Omental fat pad (tissue), 4 donors: ENCODE results near the gene IRX6. TPM values are rescaled to one million over a fixed set of nuclear protein-coding genes. Genes with fewer than 3 reads are reported as not detected.

Experiments used
- ATAC-seq: fragments of 150-250 bp; one replicate; pipeline ENCODE4 v1.9.1; 2016; ENCODE audit warnings: mild to moderate bottlenecking, moderate library complexity; ENCODE audit not compliant: low FRiP score
- DNase-seq: peaks from one replicate; pipeline ENCODE4 v3.0.0-alpha.2; 2019; ENCODE audit warnings: low spot score
- total RNA-seq, 4 donors: library from RNA; depleted of rRNA; stranded (reverse); fragments of >200 nt; gene quantifications; one replicate each; pipeline ENCODE4 v1.1.0, GENCODE V29; 2016
- TF ChIP-seq, protein P1 (sequence below), 3 donors: fragments of 450-650 bp; IDR thresholded peaks; one replicate each; pipeline ENCODE4 v1.5.1; 2016 to 2017; ENCODE audit warnings: antibody characterized with exemption in 3 of 3, mild to moderate bottlenecking in 3 of 3, moderate library complexity in 2 of 3

The IRX6 gene
- total RNA-seq, 4 donors from 2014 or later, result 1.1 to 34.0 (median 10.4) TPM

DNA sequence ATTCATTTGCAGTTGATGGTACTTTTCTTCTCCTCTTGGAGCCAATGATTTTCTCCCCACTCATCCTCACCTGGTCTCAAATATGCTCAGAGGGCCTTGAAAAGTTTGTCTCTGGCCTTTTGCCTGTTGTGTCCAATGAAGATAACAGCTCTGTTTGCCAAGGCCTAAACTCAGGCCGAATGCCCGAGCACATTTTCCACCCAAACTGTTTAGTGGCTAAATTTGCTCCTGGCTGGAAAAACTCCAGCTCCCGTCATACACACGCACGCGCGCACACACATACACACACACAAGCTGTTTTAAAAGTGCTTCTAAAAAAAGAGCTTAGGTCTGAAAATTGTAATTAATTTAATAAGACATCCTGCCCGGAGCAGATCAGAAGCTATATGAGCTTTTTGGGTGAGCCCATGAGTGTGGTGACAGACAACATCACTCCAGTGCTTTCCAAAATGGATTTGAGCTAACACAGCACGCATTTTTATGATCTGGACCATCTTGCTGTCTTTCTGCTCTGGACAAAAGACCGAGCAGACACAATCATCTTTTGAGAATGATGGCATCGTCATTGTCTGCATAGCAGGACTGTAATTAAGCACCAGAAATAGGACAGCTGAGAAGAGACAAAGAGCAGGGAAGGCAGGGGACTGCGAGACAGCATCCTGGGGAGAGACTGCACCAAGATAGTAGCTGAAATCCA is 48.9 kb downstream of the IRX6 start:
- DNase-seq, result no peak
- no peak for ATAC-seq
- TF ChIP-seq, protein P1, sequence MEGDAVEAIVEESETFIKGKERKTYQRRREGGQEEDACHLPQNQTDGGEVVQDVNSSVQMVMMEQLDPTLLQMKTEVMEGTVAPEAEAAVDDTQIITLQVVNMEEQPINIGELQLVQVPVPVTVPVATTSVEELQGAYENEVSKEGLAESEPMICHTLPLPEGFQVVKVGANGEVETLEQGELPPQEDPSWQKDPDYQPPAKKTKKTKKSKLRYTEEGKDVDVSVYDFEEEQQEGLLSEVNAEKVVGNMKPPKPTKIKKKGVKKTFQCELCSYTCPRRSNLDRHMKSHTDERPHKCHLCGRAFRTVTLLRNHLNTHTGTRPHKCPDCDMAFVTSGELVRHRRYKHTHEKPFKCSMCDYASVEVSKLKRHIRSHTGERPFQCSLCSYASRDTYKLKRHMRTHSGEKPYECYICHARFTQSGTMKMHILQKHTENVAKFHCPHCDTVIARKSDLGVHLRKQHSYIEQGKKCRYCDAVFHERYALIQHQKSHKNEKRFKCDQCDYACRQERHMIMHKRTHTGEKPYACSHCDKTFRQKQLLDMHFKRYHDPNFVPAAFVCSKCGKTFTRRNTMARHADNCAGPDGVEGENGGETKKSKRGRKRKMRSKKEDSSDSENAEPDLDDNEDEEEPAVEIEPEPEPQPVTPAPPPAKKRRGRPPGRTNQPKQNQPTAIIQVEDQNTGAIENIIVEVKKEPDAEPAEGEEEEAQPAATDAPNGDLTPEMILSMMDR (IDR thresholded peaks at IDR 0.05), result no peak

DNA sequence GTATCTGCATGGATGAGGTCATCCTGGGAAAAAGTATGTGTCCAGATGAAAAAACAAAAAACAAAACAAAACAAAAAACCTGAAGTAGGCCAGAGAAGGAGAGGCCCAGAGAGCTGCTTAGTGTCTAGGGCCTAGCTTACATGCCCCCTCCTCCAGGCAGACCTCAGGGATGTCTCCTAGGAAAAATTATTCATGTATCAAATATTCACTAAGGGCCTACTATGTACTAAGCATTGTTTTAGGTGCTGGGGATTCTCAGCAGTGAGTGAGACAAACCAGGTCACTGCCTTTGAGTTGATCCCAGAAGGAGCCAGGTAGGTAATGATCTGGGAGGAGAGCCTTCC is 49.5 kb downstream of the IRX6 start:
- TF ChIP-seq, protein P1 (IDR thresholded peaks at IDR 0.05), result no peak
- ATAC-seq (no peak), DNase-seq (no peak)

DNA sequence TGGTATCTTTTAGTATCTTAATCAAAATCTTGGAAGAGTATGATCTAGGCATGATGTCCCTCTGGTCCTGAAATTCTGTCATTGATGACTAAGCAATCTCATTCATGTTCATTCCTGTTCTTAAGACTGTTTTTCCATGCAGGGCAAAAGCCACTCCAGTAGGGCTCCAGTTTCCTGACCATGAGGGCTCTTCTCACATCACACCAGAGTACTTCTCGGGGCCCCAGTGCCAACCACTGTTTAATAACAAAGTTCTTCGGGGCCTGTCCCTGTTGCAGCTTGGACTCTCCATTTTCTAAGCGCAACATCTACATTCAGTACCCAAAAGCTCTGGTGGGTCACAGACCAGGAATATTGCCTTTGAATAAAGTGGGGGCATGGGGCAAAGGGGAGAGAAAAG is 52.0 kb downstream of the IRX6 start:
- TF ChIP-seq, protein P1 (IDR thresholded peaks at IDR 0.05), result no peak
- ATAC-seq (no peak), DNase-seq (no peak)

DNA sequence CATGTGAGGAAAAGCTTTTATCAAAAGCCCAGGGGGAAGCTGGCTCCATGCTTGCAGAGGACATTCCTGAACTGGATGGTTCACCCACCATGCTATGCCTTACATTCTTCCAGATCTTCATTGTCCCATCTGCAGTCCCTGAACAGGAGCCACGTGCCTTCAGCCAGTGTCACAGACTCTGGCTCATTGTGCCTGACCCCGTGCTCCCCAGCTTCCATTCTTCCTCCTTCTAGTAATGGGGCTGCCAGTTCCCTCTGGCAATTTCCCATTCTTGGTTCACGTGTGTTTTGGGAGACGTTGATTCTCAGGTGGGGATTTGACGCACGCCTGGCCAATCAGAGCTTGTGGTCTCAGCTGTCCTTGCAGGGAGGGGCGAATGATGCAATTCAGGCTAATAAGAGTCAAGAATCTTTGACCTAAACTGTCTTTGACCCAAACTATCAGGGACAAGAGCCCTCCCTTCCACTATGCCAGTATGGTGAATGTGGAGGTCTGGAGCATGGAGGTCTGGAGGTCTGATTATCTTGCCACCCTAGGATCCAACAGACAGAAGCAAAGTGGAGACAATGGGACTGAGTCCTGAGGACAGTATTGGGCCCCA is 52.7 kb downstream of the IRX6 start:
- DNase-seq, result no peak
- TF ChIP-seq, protein P1 (IDR thresholded peaks at IDR 0.05), result no peak
- no peak for ATAC-seq

DNA sequence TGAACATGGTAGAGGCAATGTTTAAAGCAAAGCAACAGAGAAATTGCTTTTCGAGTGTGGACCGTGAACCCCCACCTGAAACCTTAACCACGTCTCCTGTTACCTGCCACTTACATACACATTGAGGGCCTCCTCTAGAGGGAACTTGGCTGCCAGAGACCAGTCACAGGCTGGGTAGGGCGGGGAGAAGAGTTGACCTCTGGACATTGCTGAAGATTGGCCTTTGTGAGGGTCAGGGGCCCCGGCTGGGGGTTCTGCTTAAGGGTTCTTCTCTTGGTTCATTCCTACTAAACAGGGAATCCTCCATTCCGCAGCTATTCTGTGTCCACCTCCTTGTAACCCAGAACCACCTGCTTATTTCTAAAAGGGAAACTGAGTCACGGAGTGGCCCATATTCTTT is 53.8 kb downstream of the IRX6 start:
- ATAC-seq (no peak), DNase-seq (no peak)
- TF ChIP-seq, protein P1 (IDR thresholded peaks at IDR 0.05), result no peak

DNA sequence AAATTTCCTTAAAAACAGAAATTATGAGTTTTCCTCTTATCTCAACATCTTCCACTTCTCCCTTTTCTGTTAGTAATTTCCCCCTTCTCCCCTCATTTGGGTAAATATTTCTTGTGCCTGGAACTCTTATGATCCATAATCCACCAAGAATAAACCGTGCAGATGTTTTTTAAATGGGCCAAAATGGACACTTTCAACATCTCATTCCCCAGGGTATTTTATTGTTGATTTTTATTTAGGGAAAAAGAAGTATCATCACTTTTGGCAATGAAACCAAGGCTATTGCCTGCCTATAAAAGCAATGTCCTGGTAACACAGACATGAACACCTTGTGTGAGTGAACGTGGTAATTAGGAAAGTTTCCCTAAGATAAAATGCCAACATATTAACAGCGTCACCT is 54.6 kb downstream of the IRX6 start:
- no peak for ATAC-seq
- TF ChIP-seq, protein P1 (IDR thresholded peaks at IDR 0.05), result no peak
- DNase-seq, result no peak

DNA sequence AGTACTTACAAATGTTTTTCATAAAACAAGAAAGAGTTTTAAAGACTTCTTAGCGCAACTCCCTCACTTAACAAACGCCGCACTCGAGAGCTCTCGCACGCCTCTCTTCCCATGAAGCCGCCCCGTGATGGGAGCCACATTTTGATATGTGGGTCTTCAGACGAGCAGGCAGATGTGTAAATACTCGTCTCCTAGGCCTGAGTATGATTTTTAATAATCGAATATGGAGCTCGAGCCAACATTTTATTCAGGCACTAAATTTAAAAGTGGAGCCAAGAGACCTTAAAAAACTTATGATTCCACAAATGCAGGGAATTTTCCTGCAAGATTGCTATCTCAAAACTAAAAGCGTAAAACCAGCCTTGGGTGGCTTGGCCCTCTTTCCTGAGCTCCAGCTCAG is 55.4 kb downstream of the IRX6 start:
- DNase-seq (no peak), ATAC-seq (no peak)
- TF ChIP-seq, protein P1 (IDR thresholded peaks at IDR 0.05), result no peak
